Kasumi-1 (cell line): ENCODE measurements around the gene PROK1.
"Not testable (repeated sequence)": the region's sequence is repeated elsewhere in the genome, so short reads cannot be mapped to it uniquely, and the experiment has no call there.

ENCODE experiments used
- DNase-seq, 2 experiments: peaks; one replicate each; lab custom pipeline; 2025; lab: John Stamatoyannopoulos, UW

The PROK1 gene

GRCh38 chr1:110433803-110434202, 17.1 kb upstream of the PROK1 start:
- DNase-seq: peak; percentile 53 to 70

DNA sequence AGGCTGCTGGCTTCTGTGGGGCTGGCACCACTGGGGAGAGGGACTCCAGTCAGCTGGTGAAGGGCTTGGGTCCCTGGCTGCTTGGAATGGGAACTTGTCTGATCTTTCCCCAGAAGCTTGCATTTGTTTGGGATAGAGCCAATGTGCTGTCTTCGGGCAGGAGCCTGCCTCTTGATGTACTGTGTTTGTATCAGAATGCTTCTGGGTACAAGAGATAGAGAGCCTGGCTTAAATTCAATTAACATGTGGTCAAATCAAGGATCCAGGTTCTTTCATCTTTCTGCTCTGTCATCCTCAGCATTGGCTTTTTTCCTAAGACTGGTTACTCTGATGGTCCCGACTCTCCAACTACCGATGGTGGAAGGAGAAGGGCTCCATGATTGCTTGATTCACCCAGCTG, 16.0 kb upstream of the PROK1 start:
- DNase-seq: no peak

DNA sequence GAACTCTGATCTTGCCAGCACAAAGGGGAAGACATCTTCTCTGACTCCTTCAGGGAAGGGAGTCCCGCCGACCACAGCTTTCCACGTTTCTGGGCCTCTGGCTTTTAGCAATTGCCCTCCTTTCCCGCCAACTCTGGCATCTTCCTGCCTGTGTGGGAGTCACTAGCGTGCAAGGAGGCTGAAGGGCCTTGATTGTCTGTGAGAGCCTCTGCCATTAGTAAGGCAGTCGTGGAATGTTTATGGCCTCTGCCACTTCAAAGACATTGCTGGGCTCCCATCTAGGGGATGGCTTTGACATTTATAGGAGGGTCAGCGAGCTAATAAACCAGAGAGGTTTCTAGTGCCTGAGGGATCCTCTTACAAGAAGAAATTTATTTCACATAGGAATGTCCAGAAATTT, 14.3 kb upstream of the PROK1 start:
- DNase-seq: no peak

DNA sequence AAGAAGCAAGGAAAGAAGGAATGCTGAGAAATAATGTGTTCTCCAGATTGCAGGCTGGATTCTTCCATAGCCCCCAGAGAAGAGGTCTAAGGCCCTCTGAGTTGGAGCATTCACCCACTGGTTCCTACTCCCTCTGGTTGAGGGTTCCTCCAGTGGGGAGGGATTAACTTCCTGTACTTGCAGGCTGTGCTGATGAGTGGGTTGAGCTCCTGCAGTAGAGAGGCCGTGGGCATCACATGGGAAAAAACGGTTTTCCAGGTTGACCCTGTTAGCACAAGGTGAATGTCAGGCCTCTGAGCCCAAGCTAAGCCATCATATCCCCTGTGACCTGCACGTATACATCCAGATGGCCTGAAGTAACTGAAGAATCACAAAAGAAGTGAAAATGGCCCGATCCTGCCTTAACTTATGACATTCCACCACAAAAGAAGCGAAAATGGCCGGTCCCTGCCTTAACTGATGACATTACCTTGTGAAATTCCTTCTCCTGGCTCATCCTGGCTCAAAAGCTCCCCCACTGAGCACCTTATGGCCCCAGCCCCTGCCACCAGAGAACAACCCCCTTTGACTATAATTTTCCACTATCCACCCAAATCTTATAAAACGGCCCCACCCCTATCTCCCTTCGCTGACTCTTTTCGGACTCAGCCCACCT, 13.2 kb upstream of the PROK1 start:
- not testable (repeated sequence) for DNase-seq

DNA sequence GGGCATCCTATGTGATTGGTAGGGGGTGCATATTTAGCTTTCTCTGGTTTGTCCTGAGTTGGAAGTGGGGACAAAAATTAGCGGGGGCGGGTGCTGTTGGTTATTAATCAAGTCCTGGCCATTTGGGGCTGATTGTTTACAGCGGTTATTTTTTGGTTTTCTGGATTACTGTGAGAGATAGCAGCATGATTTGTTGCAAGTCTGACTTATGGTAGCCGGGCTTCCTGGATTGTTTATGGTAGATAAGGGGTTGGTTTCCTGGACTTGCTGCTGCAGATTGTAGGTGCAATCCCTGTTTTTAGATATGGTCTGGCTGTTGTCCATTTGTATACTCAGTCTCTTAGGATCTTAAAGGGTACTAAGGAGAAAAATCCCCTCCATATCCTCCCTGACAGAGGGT, 12.1 kb upstream of the PROK1 start:
- DNase-seq: no peak

DNA sequence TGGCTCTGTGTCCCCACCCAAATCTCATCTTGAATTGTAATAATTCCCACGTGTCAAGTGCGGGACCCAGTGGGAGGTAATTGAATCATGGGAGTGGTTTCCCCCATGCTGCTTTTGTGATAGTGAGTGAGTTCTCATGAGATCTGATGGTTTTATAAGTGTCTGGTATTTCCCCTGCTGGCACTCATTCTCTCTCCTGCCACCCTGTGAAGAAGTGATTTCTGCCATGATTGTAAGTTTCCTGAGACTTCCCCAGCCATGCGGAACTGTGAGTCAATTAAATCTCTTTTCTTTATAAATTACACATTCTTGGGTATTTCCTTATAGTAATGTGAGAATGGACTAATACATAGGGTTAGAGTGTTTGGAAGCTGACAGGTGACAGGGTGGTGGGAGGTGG, 11.1 kb upstream of the PROK1 start:
- DNase-seq: not testable (repeated sequence)

GRCh38 chr1:110440877-110441276, 10.1 kb upstream of the PROK1 start:
- no peak for DNase-seq

DNA sequence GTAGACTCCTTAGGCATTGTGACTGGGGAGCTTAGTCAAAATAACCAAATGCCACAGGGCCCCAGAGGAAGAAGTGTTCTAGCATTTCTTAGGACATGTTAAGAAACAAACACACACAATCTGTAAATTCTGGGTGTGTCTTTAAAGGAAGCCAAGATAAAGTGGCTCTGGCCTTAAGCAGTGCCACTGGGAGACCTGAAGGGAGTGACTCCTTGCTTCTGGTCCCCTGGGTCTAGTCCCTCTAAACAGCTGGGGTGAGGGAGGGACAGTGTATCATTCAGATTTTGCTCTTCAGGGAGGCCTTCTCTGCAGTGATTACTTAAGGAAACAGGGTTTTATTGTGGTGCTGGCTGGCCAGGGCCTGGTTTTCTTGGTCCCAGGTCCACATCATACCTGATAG, 9.1 kb upstream of the PROK1 start:
- DNase-seq: no peak

DNA sequence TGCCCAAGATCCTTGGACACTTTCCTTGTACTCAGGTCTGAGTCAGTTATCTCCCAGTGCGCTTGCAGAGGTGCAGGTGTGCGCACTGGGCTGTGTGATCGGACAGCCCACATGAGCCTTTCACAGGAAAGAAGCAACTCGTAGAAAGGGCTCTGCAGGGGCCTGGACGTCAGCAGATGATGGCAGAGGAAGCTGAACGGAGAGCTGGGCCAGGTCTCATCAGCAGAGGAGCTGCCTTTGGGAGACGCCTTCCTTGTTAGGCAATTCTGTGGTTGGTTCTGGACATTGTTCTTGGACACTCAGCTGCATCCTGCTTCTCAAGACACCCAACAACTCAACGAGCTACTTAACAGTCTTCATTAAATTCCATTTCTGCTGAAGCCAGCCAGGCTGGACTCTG, 7.5 kb upstream of the PROK1 start:
- no peak for DNase-seq

DNA sequence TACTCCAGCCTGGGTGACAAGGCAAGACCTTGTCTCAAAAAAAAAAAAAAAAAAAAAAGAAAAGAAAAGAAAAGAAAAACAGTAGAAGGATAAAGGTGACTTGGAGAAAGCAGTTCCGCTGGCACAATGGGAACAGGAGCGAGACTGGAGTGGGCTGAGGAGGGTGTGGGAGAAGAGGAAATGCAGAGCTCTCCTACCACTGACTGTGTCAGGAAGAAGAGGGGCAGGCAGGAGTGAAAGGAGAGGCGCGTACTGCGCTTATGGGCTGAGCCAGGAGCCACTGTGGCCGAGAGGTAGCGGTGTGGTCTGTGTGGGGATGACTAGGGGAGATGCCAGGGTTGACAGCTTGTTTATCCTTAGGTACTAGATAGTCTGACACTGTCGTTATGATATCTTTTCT, 6.4 kb upstream of the PROK1 start:
- DNase-seq: no peak

GRCh38 chr1:110449661-110450651, 993 bp upstream of the PROK1 start:
- DNase-seq: no peak

DNA sequence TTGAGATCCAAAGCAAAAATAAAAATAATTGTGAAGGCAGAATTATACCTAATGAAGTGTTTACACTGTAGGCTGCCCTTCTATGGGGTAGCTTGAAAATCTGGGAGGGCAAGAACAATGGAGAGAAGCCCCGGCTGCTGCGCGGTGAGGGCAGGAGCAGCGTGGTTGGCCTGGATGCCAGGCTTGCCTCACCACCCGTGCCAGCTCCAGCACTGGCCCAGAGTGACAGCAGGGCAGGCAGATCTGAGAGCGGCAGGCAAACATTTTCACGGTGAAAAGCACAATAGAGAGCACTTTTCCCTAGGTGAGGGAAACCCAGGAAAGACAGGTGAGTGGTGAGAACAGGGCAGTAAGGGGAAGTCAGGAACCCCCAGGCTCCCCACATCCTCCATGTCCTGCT, 1.4 kb downstream of the PROK1 start:
- no peak for DNase-seq

DNA sequence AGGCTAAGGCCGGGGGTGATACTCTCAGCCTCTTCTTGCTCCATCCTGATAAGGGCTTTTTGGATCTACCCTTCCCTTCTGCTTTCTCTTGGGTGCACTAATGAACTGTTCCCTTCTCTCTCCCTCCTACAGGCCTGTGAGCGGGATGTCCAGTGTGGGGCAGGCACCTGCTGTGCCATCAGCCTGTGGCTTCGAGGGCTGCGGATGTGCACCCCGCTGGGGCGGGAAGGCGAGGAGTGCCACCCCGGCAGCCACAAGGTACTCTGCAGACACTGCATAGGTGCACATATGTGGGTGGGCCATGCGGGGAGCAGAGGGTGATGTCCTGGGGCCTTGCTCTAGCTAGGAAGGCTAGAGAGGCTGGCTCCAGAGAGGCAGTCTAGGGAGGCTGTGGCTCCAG, 2.9 kb downstream of the PROK1 start:
- DNase-seq: no peak

GRCh38 chr1:110454328-110454727, 3.4 kb downstream of the PROK1 start:
- DNase-seq: no peak

DNA sequence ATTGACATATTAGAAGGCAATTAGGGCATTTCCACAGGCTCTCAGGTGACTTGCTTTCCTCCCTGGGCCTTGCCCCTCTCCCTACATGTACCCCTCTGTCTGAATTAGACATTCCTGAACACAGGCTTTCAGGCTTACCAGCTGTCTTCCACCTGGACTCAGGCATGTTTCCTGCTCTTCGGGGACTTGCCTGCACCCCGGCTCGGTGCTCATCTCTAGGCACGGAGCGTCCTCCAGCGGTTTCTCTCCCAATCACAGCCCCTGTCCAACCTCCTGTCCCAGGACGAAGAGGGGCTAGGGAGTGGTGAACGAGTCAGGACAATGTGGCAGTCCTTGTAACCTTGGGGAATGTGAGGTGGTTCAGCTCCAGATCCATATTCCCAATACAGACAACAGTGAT, 4.2 kb downstream of the PROK1 start:
- no peak for DNase-seq

GRCh38 chr1:110457206-110457605, 6.3 kb downstream of the PROK1 start:
- DNase-seq: no peak

DNA sequence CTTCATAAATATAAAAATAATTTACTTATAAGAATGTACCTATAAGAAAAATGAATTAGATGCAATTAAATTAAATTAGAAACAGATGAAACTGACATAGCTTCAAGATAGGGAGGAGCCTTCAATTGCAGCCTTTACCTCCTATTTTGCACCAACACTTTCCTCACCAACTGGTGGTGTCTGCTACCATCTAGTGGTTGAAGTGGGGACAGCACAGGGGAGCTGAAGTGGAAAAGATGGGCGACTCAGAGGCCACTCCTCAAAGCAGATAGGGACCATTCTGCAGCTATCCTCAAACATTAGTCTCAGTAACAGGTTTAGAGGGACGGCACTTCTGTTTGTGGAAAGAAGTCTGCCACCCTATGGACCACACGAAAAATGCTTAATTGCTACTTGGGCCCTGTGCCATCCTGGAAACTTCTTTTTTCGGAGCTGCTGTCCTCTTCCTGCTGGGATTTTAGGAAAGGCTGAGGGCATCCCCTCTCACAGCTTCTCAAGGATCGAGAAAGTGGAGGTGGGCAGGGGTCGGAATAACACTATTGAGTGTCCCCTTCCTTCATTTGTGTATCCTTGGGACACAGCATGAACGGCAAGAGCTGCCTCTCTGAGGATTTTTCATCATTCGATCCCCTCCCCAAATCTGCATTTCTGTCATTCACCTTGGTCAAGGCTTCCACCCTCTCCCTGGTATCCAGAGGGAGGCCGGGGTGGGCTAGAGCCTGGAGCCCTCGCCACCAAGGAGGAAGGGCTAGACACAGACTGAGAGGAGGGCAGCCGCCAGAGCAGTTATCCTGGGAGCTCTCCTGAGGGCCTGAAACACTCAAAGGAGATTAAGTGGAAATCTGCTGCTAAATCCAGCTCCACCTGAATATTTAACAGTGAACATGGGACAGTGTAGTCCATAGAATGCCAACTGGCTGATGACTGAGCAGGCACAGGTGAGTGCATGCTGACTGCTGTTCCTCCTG, 9.6 kb downstream of the PROK1 start:
- DNase-seq: peak; percentile 86 to 91

GRCh38 chr1:110462093-110462492, 11.1 kb downstream of the PROK1 start:
- no peak for DNase-seq

GRCh38 chr1:110462964-110463363, 12.0 kb downstream of the PROK1 start:
- peak in 1 of 2 experiments; percentile 3 for DNase-seq

DNA sequence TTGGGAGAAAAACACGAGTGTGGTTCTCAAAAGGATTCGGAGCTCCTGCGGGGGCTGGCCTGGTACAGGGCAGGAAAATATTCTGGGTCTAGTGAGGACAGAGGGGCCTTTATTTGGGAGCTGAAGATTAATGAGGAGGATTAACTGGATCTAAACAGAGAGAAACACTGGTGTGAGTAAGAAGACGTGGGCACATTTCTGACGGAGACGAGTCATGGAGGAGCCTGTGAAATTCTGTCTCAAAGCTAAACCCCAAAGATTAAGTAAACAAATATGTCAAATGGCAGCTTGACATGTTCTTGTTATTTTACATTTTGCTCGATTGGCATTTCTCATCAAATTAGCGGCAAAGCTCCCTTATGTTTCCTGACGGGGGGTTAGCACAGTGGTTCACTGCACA, 12.8 kb downstream of the PROK1 start:
- no peak for DNase-seq

DNA sequence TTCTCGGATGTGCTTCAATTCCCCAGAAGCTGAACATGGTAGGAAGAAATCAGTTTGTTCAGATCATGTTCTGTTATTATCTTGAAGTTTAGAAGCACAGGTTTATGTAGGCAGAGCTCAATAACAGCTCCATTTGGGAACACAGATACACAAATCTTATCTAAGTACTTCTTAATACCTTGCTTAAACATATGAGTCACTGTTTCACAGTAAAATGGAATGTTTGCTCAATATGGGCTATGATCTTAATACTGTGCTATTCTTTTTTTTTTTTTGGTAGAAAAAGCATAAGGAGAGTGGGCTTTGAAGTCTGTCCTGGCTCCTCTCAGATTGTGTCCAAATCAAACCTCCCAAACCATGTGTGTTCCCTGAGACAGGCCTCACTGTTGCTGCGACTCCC, 13.4 kb downstream of the PROK1 start:
- no peak for DNase-seq
